Parietal lobe (tissue), 1 donor: ENCODE data around the gene CLK3. TPM values are rescaled to one million over a fixed set of nuclear protein-coding genes. Genes with fewer than 3 reads are reported as not detected.

Experiments
- total RNA-seq: library from RNA; depleted of rRNA; stranded (reverse); fragments of >200 nt; gene quantifications from one replicate; pipeline ENCODE4 v1.2.3, GENCODE V29; 2014

The CLK3 gene
- 59.2 TPM for total RNA-seq

DNA sequence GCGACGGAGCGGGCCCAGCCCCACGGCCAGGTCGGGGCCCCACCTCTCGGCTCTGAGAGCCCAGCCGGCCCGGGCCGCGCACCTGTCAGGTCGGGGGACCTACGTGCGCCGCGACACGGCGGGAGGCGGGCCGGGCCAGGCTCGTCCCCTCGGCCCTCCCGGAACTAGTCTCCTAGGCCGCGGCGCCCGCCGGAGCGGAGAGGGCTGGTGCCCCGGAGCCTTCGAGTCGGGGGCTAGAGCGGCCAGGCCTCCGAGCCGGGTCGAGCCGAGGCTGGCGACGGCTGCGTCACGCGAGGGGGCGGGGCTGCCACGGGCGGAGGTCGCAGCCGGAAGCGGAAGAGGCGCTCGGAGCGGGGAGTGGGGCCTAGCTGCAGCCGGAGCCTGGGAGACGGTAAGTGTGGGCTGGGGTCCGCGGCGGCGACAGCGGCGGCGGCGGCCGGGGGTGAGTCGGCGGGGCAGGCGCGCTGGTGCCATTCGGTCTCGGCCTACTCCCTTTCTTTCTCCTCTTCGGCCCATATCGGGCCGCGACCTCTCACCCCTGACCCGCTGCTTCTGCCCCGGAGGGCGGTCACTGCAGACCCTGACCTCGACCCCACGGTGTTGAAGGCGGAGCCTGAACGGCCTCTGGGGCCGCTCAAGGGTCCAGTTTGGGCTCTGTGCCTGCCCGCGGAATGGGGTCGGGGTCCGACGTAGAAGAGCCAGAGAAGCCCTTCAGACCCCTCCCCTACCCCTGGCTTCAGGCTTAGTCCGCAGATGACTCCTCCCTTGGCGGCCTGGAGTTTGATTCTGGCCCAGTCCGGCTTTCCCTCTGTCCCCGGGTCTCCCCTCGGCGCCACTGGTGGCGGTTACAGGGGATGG lies at the start of gene CLK3:
Gene CLK3 (plus strand): TSS at position 329 of the 858 bp plus-strand sequence. CDS start 3,361 bp downstream, outside the sequence.

Other genes starting within 250 kb of the CLK3 start
- not detected for gene CYP11A1, start 248.2 kb upstream of the CLK3 start, total RNA-seq
- gene SEMA7A, start 181.9 kb upstream of the CLK3 start, total RNA-seq = 59.2 TPM
- gene UBL7, start 154.7 kb upstream of the CLK3 start, total RNA-seq = 30.4 TPM
- 18.2 TPM for gene ARID3B, start 74.6 kb upstream of the CLK3 start, total RNA-seq
- gene EDC3, start 80.2 kb downstream of the CLK3 start, total RNA-seq = 39.8 TPM
- 0.31 TPM for gene CYP1A1, start 109.7 kb downstream of the CLK3 start, total RNA-seq
- not detected for gene CYP1A2, start 133.0 kb downstream of the CLK3 start, total RNA-seq
- gene CSK, start 166.2 kb downstream of the CLK3 start, total RNA-seq = 48.2 TPM
- gene LMAN1L, start 197.0 kb downstream of the CLK3 start, total RNA-seq = not detected
- gene CPLX3, start 210.8 kb downstream of the CLK3 start, total RNA-seq = 1.6 TPM
- 61.7 TPM for gene ULK3, start 227.3 kb downstream of the CLK3 start, total RNA-seq